PC-9 (cell line): ENCODE data around the gene UBE4B. TPM values are rescaled to one million over a fixed set of nuclear protein-coding genes. Genes with fewer than 3 reads are reported as not detected.

Experiments
- BruUV-seq: library from RNA; stranded (reverse); fragments of 400-500 nt; replicated peaks from 2 replicates; lab custom pipeline; 2021; lab: Mats Ljungman, UMichigan
- CTCF ChIA-PET: fragments of 300-600 bp; sonication (Branson Sonifier 250); formaldehyde crosslinking; loops from one replicate; lab custom pipeline; 2022; ENCODE audit warnings: antibody characterized with exemption; lab: Charles Lee
- POLR2A ChIA-PET: fragments of 300-600 bp; sonication (Branson Sonifier 250); formaldehyde crosslinking; loops from one replicate; lab custom pipeline; 2022; ENCODE audit warnings: antibody characterized with exemption; ENCODE audit not compliant: unreplicated experiment; lab: Charles Lee
- DNase-seq, 2 experiments: peaks; one replicate each; pipeline versions ENCODE4 v3.0.0 to v3.0.0-alpha.2; 2015 to 2022; ENCODE audit warnings: mixed read lengths in 1 of 2
- H2AFZ ChIP-seq: fragments of 200-600 bp; sonication (generic); 2 replicates; pipeline ENCODE4 v1.8.1; 2017; ENCODE audit warnings: antibody characterized with exemption
- H3F3A ChIP-seq: fragments of 200-600 bp; sonication (generic); 2 replicates; pipeline ENCODE4 v1.8.1; 2017; ENCODE audit warnings: antibody characterized with exemption, mild to moderate bottlenecking, low read depth; ENCODE audit not compliant: insufficient read depth
- H3K27ac ChIP-seq: fragments of 200-600 bp; sonication (generic); 2 replicates; pipeline ENCODE4 v1.6.1; 2016; ENCODE audit warnings: mixed run types
- H3K27me3 ChIP-seq: fragments of 200-600 bp; sonication (generic); 2 replicates; pipeline ENCODE4 v1.6.1; 2016; ENCODE audit warnings: low read depth, mixed run types; ENCODE audit not compliant: insufficient read depth
- H3K36me3 ChIP-seq: fragments of 200-600 bp; sonication (generic); 2 replicates; pipeline ENCODE4 v1.6.1; 2016; ENCODE audit warnings: low read depth, mixed run types
- H3K4me1 ChIP-seq: fragments of 200-600 bp; sonication (generic); replicated peaks from 2 replicates; pipeline ENCODE4 v1.6.1; 2016; ENCODE audit warnings: mixed run types; ENCODE audit not compliant: insufficient read depth
- H3K4me2 ChIP-seq: fragments of 200-600 bp; sonication (generic); 2 replicates; pipeline ENCODE4 v1.6.1; 2017; ENCODE audit warnings: mixed run types
- H3K4me3 ChIP-seq: fragments of 200-600 bp; sonication (generic); 2 replicates; pipeline ENCODE4 v1.6.1; 2016; ENCODE audit warnings: mixed run types
- H3K79me2 ChIP-seq: fragments of 200-600 bp; sonication (generic); 2 replicates; pipeline ENCODE4 v1.6.1; 2017; ENCODE audit warnings: low read depth, mixed run types
- H3K9me2 ChIP-seq: fragments of 200-600 bp; sonication (generic); 2 replicates; pipeline ENCODE4 v1.8.1; 2017; ENCODE audit warnings: mild to moderate bottlenecking; ENCODE audit not compliant: insufficient read depth
- H3K9me3 ChIP-seq: fragments of 200-600 bp; sonication (generic); 2 replicates; pipeline ENCODE4 v1.8.1; 2016; ENCODE audit warnings: low read depth; ENCODE audit not compliant: insufficient read depth
- H4K20me1 ChIP-seq: fragments of 200-600 bp; sonication (generic); 2 replicates; pipeline ENCODE4 v1.8.1; 2017; ENCODE audit not compliant: insufficient read depth
- EZH2 ChIP-seq: fragments of 200-600 bp; sonication (generic); IDR thresholded peaks from 2 replicates; pipeline ENCODE4 v1.8.0; 2017; ENCODE audit warnings: antibody characterized with exemption, low read depth
- intact Hi-C: fragments of 100-400 bp; cut with micrococcal nuclease; formaldehyde crosslinking; loops from one replicate; pipeline ENCODE4 v1.10.0; 2022; ENCODE audit not compliant: unreplicated experiment
- total RNA-seq: library from RNA; stranded (reverse); gene quantifications from 2 replicates; pipeline ENCODE4 v1.2.3, GENCODE V29; 2021
- TF ChIP-seq, protein P1 (sequence below): fragments of 200-600 bp; sonication (generic); conservative IDR thresholded peaks from 2 replicates; pipeline ENCODE4 v1.6.1; 2017; ENCODE audit warnings: mixed run types, antibody characterized with exemption, mild to moderate bottlenecking, moderate library complexity

The UBE4B gene
- total RNA-seq, 1 experiment from 2014 or later: 59.1 TPM

- intact Hi-C loops: no loop called here
- Histone ChIP-seq H3K27ac (no peak overlapping the region), H3K9me3 (no peaks in the 10 kb centered on the region), H3K4me3 (no peak overlapping the region), H4K20me1 (no peaks in the 10 kb centered on the region), H3K4me1 (no peaks in the 10 kb centered on the region; the same call in 1 of the 2 replicates), H3K27me3 (no peaks in the 10 kb centered on the region), H3K9me2 (no peaks in the 10 kb centered on the region), H3K36me3 (no peaks in the 10 kb centered on the region), H3K79me2 (no peaks in the 10 kb centered on the region), H3F3A (0 out of 2 replicates have a peak, but pooled peaks cover 4% of the 10 kb centered on the region), H2AFZ (no peak overlapping the region), H3K4me2 (no peak overlapping the region)
- no peak for TF ChIP-seq EZH2
- TF ChIP-seq, protein P1, sequence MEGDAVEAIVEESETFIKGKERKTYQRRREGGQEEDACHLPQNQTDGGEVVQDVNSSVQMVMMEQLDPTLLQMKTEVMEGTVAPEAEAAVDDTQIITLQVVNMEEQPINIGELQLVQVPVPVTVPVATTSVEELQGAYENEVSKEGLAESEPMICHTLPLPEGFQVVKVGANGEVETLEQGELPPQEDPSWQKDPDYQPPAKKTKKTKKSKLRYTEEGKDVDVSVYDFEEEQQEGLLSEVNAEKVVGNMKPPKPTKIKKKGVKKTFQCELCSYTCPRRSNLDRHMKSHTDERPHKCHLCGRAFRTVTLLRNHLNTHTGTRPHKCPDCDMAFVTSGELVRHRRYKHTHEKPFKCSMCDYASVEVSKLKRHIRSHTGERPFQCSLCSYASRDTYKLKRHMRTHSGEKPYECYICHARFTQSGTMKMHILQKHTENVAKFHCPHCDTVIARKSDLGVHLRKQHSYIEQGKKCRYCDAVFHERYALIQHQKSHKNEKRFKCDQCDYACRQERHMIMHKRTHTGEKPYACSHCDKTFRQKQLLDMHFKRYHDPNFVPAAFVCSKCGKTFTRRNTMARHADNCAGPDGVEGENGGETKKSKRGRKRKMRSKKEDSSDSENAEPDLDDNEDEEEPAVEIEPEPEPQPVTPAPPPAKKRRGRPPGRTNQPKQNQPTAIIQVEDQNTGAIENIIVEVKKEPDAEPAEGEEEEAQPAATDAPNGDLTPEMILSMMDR: no peak
- BruUV-seq: no TSS peak
- ChIA-PET POLR2A (no interaction called here), CTCF (interaction anchor here (0.7 kb wide), 1 partner anchor 46 kb away, joined by 9 read pairs; no protein-coding TSS in a partner anchor)
- no peak for DNase-seq
Observed at GRCh38 chr1:10007169-10007568, 25.6 kb upstream of the UBE4B start.

DNA sequence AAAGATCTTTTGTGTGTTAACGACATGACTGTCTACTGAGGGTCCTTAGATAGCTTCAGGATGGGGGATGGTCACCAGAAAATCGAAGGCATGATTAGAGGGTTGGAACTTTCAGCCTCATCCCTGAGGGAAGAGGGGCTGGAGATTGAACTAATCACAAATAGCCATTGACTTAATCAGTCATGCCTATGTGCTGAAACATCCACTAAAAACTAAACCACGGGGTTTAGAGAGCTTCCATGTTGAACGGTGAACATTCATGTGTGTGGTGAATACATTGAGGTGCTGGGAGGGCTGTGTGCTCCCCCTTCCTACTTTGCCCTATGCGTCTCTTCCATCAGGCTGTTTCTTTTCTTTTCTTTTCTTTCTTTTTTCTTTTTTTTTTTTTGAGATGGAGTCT, 18.7 kb upstream of the UBE4B start:
- H3K36me3 ChIP-seq: no peaks in the 10 kb centered on the region
- H3K9me3 ChIP-seq: no peaks in the 10 kb centered on the region
- H4K20me1 ChIP-seq: no peaks in the 10 kb centered on the region
- H3K4me2 ChIP-seq: no peak overlapping the region
- DNase-seq: no peak
- H3K4me1 ChIP-seq: peaks cover 8% of the 10 kb centered on the region; the same call in 1 of the 2 replicates
- no TSS peak for BruUV-seq
- POLR2A ChIA-PET: no interaction called here
- H3K79me2 ChIP-seq: no peaks in the 10 kb centered on the region
- no peak overlapping the region for H3K27ac ChIP-seq
- TF ChIP-seq EZH2: no peak
- TF ChIP-seq, protein P1: no peak
- H3K27me3 ChIP-seq: no peaks in the 10 kb centered on the region
- CTCF ChIA-PET: no interaction called here
- no peak overlapping the region for H2AFZ ChIP-seq
- H3K9me2 ChIP-seq: no peaks in the 10 kb centered on the region
- intact Hi-C loops: no loop called here
- 0 out of 2 replicates have a peak, but pooled peaks cover 4% of the 10 kb centered on the region for H3F3A ChIP-seq
- no peak overlapping the region for H3K4me3 ChIP-seq

- intact Hi-C loops: no loop called here
- H3K79me2 ChIP-seq: no peaks in the 10 kb centered on the region
- peaks cover 8% of the 10 kb centered on the region; the same call in 1 of the 2 replicates for H3K4me1 ChIP-seq
- H3F3A ChIP-seq: no peaks in the 10 kb centered on the region
- ChIA-PET CTCF (interaction anchor here (0.5 kb wide), 1 partner anchor 24 kb away, joined by 5 read pairs; no protein-coding TSS in a partner anchor), POLR2A (no interaction called here)
- H3K9me2 ChIP-seq: no peaks in the 10 kb centered on the region
- no peaks in the 10 kb centered on the region for H3K36me3 ChIP-seq
- H3K4me3 ChIP-seq: no peak overlapping the region
- BruUV-seq: no TSS peak
- DNase-seq: no peak
- no peaks in the 10 kb centered on the region for H4K20me1 ChIP-seq
- no peak overlapping the region for H3K27ac ChIP-seq
- no peak overlapping the region for H2AFZ ChIP-seq
- H3K4me2 ChIP-seq: no peak overlapping the region
- H3K9me3 ChIP-seq: no peaks in the 10 kb centered on the region
- TF ChIP-seq EZH2: no peak
- TF ChIP-seq, protein P1: no peak
- H3K27me3 ChIP-seq: no peaks in the 10 kb centered on the region
Observed at GRCh38 chr1:10019561-10019960, 13.2 kb upstream of the UBE4B start.
